ENCODE data around the gene HSPA1A. TPM values are rescaled to one million over a fixed set of nuclear protein-coding genes. Genes with fewer than 3 reads are reported as not detected.

Gene HSPA1A
- total RNA-seq: 35.1 and 75.0 TPM in 2 replicates

DNA sequence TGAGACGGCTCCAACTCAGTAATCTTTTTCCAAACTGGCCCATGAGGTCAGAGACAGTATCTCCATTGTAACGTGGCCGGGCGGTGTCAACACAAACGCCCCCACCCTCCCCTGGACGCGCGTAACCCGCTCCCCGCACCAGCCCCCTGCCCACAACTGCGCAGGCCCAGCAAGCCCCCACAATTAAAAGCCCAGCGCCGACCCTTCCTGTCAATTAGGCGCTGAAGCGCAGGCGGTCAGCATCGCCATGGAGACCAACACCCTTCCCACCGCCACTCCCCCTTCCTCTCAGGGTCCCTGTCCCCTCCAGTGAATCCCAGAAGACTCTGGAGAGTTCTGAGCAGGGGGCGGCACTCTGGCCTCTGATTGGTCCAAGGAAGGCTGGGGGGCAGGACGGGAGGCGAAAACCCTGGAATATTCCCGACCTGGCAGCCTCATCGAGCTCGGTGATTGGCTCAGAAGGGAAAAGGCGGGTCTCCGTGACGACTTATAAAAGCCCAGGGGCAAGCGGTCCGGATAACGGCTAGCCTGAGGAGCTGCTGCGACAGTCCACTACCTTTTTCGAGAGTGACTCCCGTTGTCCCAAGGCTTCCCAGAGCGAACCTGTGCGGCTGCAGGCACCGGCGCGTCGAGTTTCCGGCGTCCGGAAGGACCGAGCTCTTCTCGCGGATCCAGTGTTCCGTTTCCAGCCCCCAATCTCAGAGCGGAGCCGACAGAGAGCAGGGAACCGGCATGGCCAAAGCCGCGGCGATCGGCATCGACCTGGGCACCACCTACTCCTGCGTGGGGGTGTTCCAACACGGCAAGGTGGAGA, at the start of gene HSPA1A, which contains the start of gene HSPA1L:
Gene HSPA1A, plus strand, starts transcription at position 519 of the 814 bp plus-strand sequence. Its CDS starts 214 bp downstream, at position 733.
Gene HSPA1L, minus strand, starts transcription at position 259 of the 814 bp plus-strand sequence. CDS start 3,311 bp downstream, outside the sequence.

DNA sequence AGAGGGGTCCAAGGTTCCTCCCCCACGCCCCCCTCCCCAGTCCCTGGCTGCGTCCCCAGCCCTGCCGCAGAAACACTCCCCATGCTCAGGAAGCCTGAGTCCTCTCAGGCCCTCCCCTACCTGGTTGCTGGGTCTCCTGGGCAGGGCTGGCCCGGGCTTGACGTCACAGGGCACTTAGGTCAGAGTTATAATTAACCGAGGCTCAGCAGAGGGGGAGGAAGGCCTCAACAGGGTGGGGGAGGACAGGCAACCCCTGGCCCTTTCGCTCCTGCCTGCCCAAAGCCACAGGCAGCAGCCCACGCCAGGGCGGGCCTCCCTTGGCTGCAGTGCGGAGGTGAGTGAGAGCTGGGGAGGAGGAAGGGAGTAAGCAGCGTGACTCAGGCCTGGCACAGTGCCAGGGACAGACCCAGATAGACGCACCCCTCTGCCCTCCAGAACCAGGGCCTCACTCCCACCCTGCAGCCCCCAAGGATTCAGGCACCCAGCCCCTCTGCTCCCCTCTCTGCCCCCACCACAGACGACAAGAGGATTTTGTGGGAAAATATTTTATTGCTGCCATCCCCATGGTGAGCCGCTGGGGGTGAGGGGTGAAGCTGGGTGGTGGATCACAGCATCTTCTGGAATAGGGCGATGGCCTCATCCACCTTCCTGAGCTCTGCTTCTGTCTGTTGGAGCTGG, 38.2 kb upstream of the HSPA1A start, which contains the start of gene VWA7:
Gene VWA7, minus strand, starts transcription at position 340 of the 678 bp plus-strand sequence. CDS start 549 bp downstream, outside the sequence.

DNA sequence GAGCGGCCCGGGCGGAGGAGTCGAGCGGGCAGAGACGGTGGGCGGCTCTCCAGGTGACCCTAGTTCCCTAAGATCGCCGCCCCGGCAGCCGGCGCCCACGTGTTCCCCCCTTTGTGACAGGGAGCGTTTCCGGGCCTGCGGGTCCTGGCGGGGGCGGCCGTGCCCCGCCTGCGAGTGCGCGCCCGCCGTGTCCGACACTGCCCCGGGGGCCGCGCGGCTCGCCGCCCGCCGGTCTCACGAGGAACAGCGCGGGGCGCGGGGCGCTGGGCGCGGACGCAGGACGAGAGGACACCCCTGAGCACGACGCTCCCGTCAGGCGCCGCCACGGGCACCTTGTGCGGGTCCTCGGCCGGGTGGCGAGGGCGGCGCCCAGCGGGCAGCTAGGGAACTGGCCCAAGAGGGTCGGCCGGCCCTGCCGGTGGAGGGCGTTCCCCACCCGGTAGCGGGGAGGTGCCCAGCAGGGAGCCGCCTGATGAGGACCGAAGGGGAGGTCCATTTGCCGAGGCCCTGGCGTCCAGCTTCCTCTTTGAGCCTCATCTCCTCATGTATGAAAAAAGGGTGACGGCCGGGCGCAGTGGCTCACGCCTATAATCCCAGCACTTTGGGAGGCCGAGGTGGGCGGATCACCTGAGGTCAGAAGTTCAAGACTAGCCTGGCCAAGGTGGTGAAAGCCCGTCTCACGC, 19.6 kb upstream of the HSPA1A start, which contains the start of gene VARS1:
Gene VARS1, minus strand, starts transcription at position 137 of the 683 bp plus-strand sequence. CDS start 535 bp downstream, outside the sequence.

DNA sequence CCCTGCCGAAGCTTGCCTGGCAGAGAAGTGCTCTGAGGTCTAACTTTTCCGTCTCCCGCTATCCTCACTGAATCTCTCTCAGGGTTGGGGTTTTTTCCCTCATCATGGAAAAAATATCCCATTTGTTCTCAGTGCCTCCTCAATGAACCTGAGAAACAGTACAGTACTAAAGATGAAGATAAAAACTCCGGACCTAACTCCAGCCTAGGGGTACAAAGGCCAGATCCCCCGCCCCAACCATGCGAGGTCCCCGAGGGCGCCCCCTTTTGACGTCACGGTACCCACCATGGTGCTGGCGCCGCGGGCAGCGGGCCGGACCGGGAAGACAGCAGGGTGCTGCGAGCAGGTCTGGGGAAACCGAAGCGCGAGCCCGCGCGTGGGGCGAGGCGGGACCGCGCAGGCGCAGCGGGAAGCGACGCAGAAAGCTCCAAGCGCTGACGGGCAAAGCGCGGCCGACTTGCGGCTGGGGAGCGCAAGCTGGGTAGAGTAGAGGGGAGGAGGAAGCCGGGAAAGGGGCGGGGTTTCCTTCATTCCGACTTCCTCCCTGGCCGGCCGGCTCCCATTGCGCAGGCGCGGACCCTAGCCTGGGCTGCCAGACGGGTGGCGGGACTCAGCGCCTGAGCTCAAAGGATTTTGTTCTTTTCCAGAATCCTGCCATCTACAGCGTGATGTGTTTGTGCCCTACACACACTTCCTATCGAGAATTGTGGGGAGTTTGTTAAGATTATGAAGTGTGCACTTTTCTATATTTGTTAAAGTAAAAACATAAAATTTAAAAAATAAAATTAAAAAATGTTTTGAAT, 8.7 kb upstream of the HSPA1A start, which contains the start of gene LSM2:
Gene LSM2, minus strand, starts transcription at position 497 of the 803 bp plus-strand sequence. Its CDS starts 209 bp downstream, at position 288.

DNA sequence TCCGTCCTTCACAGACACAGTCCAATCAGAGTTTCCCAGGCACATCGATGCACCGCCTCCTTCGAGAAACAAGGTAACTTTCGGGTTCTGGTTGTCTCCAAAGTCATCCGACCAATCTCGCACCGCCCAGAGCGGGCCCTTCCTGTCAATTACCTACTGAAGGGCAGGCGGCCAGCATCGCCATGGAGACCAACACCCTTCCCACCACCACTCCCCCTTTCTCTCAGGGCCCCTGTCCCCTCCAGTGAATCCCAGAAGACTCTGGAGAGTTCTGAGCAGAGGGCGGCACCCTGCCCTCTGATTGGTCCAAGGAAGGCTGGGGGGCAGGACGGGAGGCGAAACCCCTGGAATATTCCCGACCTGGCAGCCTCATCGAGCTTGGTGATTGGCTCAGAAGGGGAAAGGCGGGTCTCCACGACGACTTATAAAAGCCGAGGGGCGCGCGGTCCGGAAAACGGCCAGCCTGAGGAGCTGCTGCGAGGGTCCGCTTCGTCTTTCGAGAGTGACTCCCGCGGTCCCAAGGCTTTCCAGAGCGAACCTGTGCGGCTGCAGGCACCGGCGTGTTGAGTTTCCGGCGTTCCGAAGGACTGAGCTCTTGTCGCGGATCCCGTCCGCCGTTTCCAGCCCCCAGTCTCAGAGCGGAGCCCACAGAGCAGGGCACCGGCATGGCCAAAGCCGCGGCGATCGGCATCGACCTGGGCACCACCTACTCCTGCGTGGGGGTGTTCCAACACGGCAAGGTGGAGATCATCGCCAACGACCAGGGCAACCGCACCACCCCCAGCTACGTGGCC, 12.1 kb downstream of the HSPA1A start, which contains the start of gene HSPA1B:
Gene HSPA1B, plus strand, starts transcription at position 453 of the 794 bp plus-strand sequence. Its CDS starts 213 bp downstream, at position 666.

DNA sequence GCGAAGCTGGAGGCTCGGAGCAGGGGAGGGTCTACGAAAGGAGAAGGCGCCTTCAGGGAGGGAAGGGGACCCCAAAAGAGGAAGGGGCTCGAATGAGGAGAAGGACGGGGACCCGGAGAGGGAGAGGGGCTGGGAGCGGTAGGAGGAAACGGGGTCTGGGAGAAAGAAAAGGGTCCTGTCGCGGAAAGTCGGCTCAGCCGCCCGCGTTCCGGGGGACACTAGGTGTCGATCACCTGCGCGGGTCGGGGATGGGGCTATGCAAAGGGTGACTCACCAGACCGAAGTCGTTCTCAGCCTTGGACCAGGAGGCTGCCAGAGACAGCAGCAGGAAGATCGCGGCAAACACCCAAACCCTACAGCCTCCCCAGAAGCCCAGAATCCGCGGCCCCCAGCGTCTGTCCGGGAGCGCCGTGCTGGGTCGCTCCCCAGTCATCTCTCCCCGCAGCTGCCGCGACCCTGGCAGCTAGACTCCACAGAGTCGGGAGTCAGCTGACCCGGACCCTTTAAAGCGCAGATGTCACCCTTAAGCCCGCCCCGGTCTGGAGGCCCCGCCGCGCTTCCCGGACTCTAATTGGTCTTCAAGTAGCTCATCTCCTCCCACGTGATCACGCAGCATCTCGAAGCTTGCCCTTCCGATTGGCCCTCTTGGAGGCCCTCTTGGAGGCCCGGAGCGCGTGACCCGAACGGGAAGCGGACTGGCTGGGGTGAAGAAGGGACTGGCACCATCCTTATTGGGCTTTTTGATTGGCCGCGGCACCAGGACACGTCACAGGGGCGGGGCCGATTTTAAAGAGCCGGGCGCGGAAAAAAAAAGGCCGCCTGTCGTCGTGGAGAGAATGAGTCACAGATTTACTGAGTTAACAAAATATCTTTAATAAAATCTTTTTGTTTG, 47.2 kb downstream of the HSPA1A start, which contains the start of gene NEU1:
Gene NEU1, minus strand, starts transcription at position 478 of the 892 bp plus-strand sequence. Its CDS starts 45 bp downstream, at position 433.

Small RNA genes lying within 50 kb of the gene (small RNA-seq; reads per million reads assigned to genes)
- gene RF00019: not detected
- gene SNORD48: 32.4 reads per million, percentile 97 among the genes with 10 or more reads in this experiment
- gene SNORD52: not detected

Other genes with a start within 250 kb of the HSPA1A start
- gene LTA, start 243.3 kb upstream of the HSPA1A start, total RNA-seq: not detected in 2 replicates
- not detected in 2 replicates for gene TNF, start 240.0 kb upstream of the HSPA1A start, total RNA-seq
- 0.80 and 1.2 TPM in 2 replicates for gene LTB, start 233.1 kb upstream of the HSPA1A start, total RNA-seq
- 0.29 and 0.40 TPM in 2 replicates for gene LST1, start 229.3 kb upstream of the HSPA1A start, total RNA-seq
- not detected in 2 replicates for gene NCR3, start 222.5 kb upstream of the HSPA1A start, total RNA-seq
- gene AIF1, start 200.3 kb upstream of the HSPA1A start, total RNA-seq: not detected in 2 replicates
- 84.0 and 112 TPM in 2 replicates for gene PRRC2A, start 194.8 kb upstream of the HSPA1A start, total RNA-seq
- gene BAG6, start 162.9 kb upstream of the HSPA1A start, total RNA-seq: 149 and 209 TPM in 2 replicates
- gene APOM, start 159.6 kb upstream of the HSPA1A start, total RNA-seq: 0.29 TPM in 1 of 2 replicates, not detected in the other
- 11.8 and 12.0 TPM in 2 replicates for gene C6orf47, start 154.8 kb upstream of the HSPA1A start, total RNA-seq
- 11.8 and 15.4 TPM in 2 replicates for gene GPANK1, start 150.5 kb upstream of the HSPA1A start, total RNA-seq
- 178 and 196 TPM in 2 replicates for gene CSNK2B, start 149.5 kb upstream of the HSPA1A start, total RNA-seq
- 5.7 and 7.2 TPM in 2 replicates for gene LY6G5B, start 145.6 kb upstream of the HSPA1A start, total RNA-seq
- gene LY6G5C, start 134.5 kb upstream of the HSPA1A start, total RNA-seq: 1.3 and 1.6 TPM in 2 replicates
- gene ABHD16A, start 112.2 kb upstream of the HSPA1A start, total RNA-seq: 26.7 and 30.5 TPM in 2 replicates
- gene LY6G6F, start 108.7 kb upstream of the HSPA1A start, total RNA-seq: not detected in 2 replicates
- gene LY6G6D, start 100.2 kb upstream of the HSPA1A start, total RNA-seq: not detected in 2 replicates
- not detected in 2 replicates for gene LY6G6C, start 93.8 kb upstream of the HSPA1A start, total RNA-seq
- gene MPIG6B, start 92.2 kb upstream of the HSPA1A start, total RNA-seq: not detected in 2 replicates
- 35.2 and 44.4 TPM in 2 replicates for gene DDAH2, start 86.2 kb upstream of the HSPA1A start, total RNA-seq
- 650 and 798 TPM in 2 replicates for gene CLIC1, start 79.0 kb upstream of the HSPA1A start, total RNA-seq
- 18.6 and 30.9 TPM in 2 replicates for gene MSH5, start 75.5 kb upstream of the HSPA1A start, total RNA-seq
- gene SAPCD1, start 52.9 kb upstream of the HSPA1A start, total RNA-seq: 0.66 and 1.6 TPM in 2 replicates
- gene VWA7, start 38.2 kb upstream of the HSPA1A start, total RNA-seq: 0.27 and 0.29 TPM in 2 replicates
- 80.2 and 96.9 TPM in 2 replicates for gene VARS1, start 19.8 kb upstream of the HSPA1A start, total RNA-seq
- 51.3 and 55.1 TPM in 2 replicates for gene LSM2, start 8.6 kb upstream of the HSPA1A start, total RNA-seq
- gene HSPA1L, start 260 bp upstream of the HSPA1A start, total RNA-seq: 0.40 and 0.57 TPM in 2 replicates
- gene HSPA1B, start 12.2 kb downstream of the HSPA1A start, total RNA-seq: 26.1 and 97.3 TPM in 2 replicates
- gene NEU1, start 47.3 kb downstream of the HSPA1A start, total RNA-seq: 43.5 and 45.3 TPM in 2 replicates
- 0.13 and 0.65 TPM in 2 replicates for gene SLC44A4, start 63.5 kb downstream of the HSPA1A start, total RNA-seq
- gene EHMT2, start 82.2 kb downstream of the HSPA1A start, total RNA-seq: 34.0 and 40.5 TPM in 2 replicates
- gene ZBTB12, start 86.5 kb downstream of the HSPA1A start, total RNA-seq: 1.1 and 1.3 TPM in 2 replicates
- not detected in 2 replicates for gene C2, start 112.2 kb downstream of the HSPA1A start, total RNA-seq
- 1.3 TPM in 2 replicates for gene CFB, start 130.6 kb downstream of the HSPA1A start, total RNA-seq
- gene NELFE, start 143.4 kb downstream of the HSPA1A start, total RNA-seq: 99.7 and 101 TPM in 2 replicates
- gene SKIC2, start 143.6 kb downstream of the HSPA1A start, total RNA-seq: 38.3 and 43.7 TPM in 2 replicates
- gene DXO, start 156.6 kb downstream of the HSPA1A start, total RNA-seq: 13.2 and 14.2 TPM in 2 replicates
- gene C4A, start 166.5 kb downstream of the HSPA1A start, total RNA-seq: 0.86 and 1.6 TPM in 2 replicates
- 0.43 and 1.9 TPM in 2 replicates for gene C4B, start 199.3 kb downstream of the HSPA1A start, total RNA-seq
- gene CYP21A2, start 222.9 kb downstream of the HSPA1A start, total RNA-seq: not detected in 2 replicates